GM13976 (cell line): Measurements from ENCODE around the gene SYNJ2.
A peak's percentile ranks its signal among the peaks of the same experiment; 100 is the strongest.

ENCODE experiments used
- DNase-seq: peaks from one replicate; pipeline ENCODE4 v3.0.0; 2012; ENCODE audit warnings: low spot score
- in situ Hi-C: fragments of 300-500 bp; cut with MboI; formaldehyde crosslinking; loops from one replicate; pipeline ENCODE4 v1.12.0; 2022; ENCODE audit warnings: low sequenced_read_pairs, mixed read lengths, inconsistent platforms; ENCODE audit not compliant: unreplicated experiment
- TF ChIP-seq, protein P1 (sequence below): IDR thresholded peaks from 2 replicates; pipeline ENCODE4 v1.5.1; 2012; ENCODE audit warnings: borderline replicate concordance, mild to moderate bottlenecking; ENCODE audit not compliant: insufficient read depth; ENCODE audit errors: extremely low read depth, missing control alignments, control extremely low read depth

Gene SYNJ2

DNA sequence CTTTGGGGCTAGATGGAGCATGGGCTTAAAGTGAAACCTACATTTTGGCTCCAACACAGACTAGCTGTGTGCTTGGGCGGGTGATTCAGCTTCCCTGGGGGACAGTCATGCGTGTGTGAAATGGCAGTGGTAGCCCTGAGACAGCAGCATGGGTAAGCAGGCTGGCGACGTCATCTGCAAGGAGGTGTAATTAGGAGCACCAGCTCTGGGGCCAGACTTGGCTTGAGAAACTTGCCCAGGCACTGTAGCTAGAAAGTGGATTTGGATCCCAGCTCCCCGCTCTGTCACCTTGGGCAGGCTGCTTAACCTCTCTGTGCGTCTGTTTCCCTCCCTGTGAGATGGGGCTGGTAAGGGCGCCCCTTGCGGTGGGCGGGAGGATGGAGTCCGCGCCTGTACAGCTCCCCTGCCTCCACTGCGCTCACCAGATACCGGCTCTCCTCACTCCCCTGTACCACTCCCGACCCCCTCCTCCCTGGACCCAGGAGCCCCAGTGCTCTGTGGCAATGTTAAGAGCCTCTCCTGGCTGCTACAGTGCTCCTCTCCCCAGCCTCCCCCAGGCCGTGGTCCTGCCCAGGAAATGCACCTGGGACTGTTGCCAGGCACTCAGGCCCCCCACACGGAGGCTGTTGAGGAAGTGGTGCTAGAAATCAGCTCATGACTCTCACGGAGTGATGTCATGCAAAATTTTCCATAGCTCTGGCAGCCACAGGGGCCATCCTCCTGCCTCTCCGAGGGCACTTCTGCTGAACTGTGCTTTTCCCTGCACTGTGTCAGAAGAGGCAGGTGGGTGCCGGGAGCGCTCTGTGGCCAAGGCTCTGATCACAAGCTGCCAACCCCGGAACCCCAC is 44.6 kb downstream of the SYNJ2 start:
- in situ Hi-C loops = no loop called here
- TF ChIP-seq, protein P1, sequence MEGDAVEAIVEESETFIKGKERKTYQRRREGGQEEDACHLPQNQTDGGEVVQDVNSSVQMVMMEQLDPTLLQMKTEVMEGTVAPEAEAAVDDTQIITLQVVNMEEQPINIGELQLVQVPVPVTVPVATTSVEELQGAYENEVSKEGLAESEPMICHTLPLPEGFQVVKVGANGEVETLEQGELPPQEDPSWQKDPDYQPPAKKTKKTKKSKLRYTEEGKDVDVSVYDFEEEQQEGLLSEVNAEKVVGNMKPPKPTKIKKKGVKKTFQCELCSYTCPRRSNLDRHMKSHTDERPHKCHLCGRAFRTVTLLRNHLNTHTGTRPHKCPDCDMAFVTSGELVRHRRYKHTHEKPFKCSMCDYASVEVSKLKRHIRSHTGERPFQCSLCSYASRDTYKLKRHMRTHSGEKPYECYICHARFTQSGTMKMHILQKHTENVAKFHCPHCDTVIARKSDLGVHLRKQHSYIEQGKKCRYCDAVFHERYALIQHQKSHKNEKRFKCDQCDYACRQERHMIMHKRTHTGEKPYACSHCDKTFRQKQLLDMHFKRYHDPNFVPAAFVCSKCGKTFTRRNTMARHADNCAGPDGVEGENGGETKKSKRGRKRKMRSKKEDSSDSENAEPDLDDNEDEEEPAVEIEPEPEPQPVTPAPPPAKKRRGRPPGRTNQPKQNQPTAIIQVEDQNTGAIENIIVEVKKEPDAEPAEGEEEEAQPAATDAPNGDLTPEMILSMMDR = peak; percentile 81
- DNase-seq = peak; percentile 84

DNA sequence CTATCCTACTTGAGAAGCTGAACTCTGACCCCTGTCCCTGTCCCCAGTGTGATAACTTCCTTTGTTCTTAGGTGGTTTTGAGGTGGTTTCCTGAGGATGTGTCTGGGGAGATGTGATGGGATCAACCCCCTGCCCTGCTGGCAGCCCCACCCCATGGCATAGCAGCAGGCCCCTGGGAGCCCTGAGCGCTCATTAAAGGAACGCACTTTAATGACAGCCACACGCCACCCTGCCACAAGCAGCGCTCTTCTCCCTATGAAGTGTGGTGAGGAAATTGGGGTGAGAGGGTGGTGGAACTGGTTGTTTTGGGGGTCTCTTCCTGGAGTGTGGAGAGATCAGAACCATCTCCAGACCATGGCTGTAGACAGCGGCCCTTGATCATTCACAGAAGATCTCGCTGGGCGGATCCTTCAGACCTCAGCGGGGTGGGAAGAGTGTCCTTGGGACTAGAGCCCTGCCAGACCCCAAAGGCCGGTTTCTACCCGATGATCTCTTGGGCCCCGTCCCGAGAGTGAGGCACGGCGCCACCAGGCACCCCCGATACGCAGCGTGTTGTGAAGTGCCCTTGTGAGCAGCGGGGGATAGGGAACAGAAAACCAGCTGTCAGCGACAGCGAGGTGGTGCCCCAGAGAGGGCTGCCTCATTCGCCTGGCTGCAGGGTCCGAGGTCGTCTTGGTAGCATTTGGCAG is 45.4 kb downstream of the SYNJ2 start:
- TF ChIP-seq, protein P1 = no peak
- in situ Hi-C loops = no loop called here
- peak; percentile 48 for DNase-seq

DNA sequence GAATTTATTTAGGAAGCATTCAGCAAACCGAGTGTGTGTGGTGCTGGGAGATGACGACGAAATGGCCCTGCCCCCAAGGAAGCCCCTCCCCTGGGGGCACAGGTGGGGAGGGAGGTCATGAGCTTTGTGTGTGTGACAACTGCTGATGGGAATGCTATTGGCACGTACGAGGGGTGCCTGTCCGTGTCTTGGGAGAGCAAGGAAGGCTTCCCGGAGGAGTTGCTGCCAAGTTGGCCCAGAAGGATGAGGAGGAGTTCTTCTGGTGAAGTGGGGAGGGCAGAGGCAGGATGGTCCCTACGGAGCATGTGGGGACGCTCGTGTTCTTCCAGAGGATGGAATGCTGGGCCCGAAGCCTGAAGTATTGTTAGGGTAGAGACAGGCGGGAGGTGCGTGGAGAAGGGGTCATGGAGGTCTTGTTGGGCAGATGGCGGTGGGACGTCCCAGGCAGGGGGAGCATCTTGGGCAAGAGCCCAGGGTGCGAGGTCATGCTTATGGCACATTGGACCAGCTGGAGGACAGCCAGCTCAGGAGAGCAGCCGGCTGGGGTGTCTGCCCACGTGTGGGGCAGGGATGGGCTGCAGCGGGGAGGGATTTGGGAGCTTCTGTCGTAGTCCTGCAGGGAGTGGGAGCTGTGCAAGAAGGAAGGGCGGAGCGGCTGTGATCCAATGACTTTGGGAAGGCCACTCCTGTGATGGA is 46.1 kb downstream of the SYNJ2 start:
- DNase-seq = no peak
- TF ChIP-seq, protein P1 = no peak
- in situ Hi-C loops = no loop called here

GRCh38 chr6:158028421-158028820 is 46.8 kb downstream of the SYNJ2 start:
- TF ChIP-seq, protein P1 = no peak
- no peak for DNase-seq
- in situ Hi-C loops = no loop called here

- in situ Hi-C loops = no loop called here
- TF ChIP-seq, protein P1 = no peak
- DNase-seq = no peak
These were observed 47.2 kb downstream of the SYNJ2 start for GRCh38 chr6:158028876-158029275.

DNA sequence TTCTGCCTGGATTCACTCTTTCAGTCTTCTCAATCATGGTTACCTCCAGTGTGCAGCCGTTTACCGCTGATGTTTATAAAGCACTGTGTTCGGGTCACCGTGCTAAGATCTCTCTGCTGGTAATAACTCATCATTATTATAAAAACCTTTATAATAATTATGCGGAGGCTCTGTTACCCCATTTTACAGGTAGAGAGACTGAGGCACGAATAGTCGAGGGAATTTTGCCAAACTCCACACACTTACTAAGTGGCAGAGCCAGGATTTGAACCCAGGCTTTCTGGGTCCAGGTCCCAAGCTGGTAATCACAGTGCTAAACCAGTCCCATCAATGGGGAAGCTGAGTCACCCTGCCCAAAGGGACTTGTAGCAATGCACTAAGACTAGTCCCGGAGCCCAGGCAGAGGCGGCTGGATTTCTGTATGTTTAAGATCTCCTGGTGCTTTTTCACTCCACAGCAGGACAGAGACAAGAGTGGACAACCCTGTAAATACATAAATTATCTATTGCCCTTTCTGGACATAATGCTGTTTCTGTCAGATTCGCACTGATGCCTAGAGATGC is 48.1 kb downstream of the SYNJ2 start:
- DNase-seq = no peak
- in situ Hi-C loops = no loop called here
- TF ChIP-seq, protein P1 = no peak
